ENCODE measurements around the gene ADM2. TPM values are rescaled to one million over a fixed set of nuclear protein-coding genes. Genes with fewer than 3 reads are reported as not detected.
A peak's percentile ranks its signal among the peaks of the same experiment; 100 is the strongest.

ADM2 gene
- total RNA-seq, 2 donors from 2014 or later, result 4.0 to 4.2 TPM

DNA sequence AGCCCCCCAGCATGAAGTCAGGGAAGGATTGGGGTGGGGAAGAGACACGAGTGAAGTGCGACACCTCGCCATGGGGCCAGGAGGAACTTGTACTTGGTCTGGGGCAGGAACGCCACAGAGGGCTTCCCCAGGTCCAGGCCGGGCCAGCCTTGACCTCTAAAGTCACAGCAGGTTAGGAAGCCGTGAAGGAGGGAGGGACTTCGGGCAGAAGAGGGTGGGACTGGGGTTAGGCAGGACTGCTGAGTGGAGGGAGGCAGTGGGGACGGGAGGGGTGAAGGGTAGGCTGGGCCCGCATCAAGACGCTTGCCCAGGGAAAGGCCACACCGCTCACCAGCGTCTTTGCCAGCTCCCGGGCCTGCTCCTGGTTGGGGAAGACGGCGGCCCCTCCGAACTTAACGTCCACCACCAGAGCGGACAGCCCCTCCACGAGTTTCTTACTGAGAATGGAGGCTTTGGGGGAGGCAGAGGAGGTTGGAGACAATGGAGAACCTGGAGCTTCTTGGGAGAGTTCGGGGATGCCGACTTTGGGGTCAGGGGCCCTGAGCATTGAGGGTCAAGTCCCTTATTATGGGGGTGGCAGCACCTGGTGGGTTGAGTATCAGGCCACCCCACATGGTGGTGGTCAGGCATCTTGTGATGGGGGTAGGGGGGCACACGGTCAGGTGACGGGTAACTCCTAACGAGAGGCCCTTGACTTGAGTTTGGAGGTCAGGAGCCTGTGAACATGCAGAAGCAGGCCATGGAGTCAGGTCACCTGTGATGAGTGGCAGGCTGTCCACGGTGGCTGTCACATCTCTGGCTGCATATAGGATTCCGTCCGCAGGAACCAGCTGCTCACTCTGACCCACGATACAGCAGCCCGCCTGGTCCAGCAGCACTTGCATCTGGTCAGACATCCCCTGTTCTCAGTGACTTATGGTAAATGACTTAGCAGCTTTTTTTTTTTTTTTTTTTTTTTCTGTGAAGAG lies 45.8 kb downstream of the ADM2 start:
- TF ChIP-seq CTCF (conservative IDR thresholded peaks at IDR 0.05), result no peak
- peak overlapping the region; percentile 70 for H3K4me3 Mint-ChIP-seq
- Histone ChIP-seq H3K4me1 (ENCODE audit: control insufficient read depth, insufficient read depth, low read length) (no peaks in the 10 kb centered on the region), H3K27me3 (ENCODE audit: control insufficient read depth, insufficient read depth, low read length, poor library complexity, severe bottlenecking) (peaks cover 42% of the 10 kb centered on the region), H3K9me3 (ENCODE audit: control insufficient read depth, low read length) (no peaks in the 10 kb centered on the region), H3K36me3 (ENCODE audit: control insufficient read depth, insufficient read depth, low read length) (peaks cover 10% of the 10 kb centered on the region), H3K4me3 (ENCODE audit: low read length) (peak overlapping the region; percentile 88), H3K9ac (ENCODE audit: extremely low read depth, low read length, poor library complexity, severe bottlenecking) (no peak overlapping the region), H3K27ac (ENCODE audit: low read depth, low read length) (no peak overlapping the region)
- no peak overlapping the region for H3K27ac Mint-ChIP-seq
- 53 to 59% methylated on average over 20 to 29 of the region's 29 CpGs for WGBS, 2 experiments (ENCODE audit: insufficient coverage in 1 of 2, insufficient read length in 1 of 2)
- peaks cover 5% of the 10 kb centered on the region for H3K36me3 Mint-ChIP-seq (ENCODE audit: low read depth)
- DNase-seq, result peak; percentile 90
- peaks cover 9% of the 10 kb centered on the region for H3K4me1 Mint-ChIP-seq
- H3K27me3 Mint-ChIP-seq (ENCODE audit: insufficient read depth), result peaks cover 42% of the 10 kb centered on the region
- no peaks in the 10 kb centered on the region for H3K9me3 Mint-ChIP-seq

GRCh38 chr22:50527921-50528681 lies 46.8 kb downstream of the ADM2 start:
- DNase-seq, result peak; percentile 43
- Histone ChIP-seq H3K4me1 (ENCODE audit: control insufficient read depth, insufficient read depth, low read length) (no peaks in the 10 kb centered on the region), H3K27me3 (ENCODE audit: control insufficient read depth, insufficient read depth, low read length, poor library complexity, severe bottlenecking) (peaks cover 52% of the 10 kb centered on the region), H3K4me3 (ENCODE audit: low read length) (no peak overlapping the region), H3K9ac (ENCODE audit: extremely low read depth, low read length, poor library complexity, severe bottlenecking) (no peak overlapping the region), H3K9me3 (ENCODE audit: control insufficient read depth, low read length) (no peaks in the 10 kb centered on the region), H3K36me3 (ENCODE audit: control insufficient read depth, insufficient read depth, low read length) (peaks cover 6% of the 10 kb centered on the region), H3K27ac (ENCODE audit: low read depth, low read length) (no peak overlapping the region)
- Mint-ChIP-seq H3K27me3 (ENCODE audit: insufficient read depth) (peaks cover 51% of the 10 kb centered on the region), H3K4me3 (no peak overlapping the region), H3K27ac (no peak overlapping the region), H3K9me3 (no peaks in the 10 kb centered on the region), H3K36me3 (ENCODE audit: low read depth) (peaks cover 3% of the 10 kb centered on the region), H3K4me1 (peaks cover 9% of the 10 kb centered on the region)
- TF ChIP-seq CTCF (conservative IDR thresholded peaks at IDR 0.05), result no peak
- WGBS, 2 experiments (ENCODE audit: insufficient coverage in 1 of 2, insufficient read length in 1 of 2), result 91 to 93% methylated on average over 12 to 18 of the region's 18 CpGs

DNA sequence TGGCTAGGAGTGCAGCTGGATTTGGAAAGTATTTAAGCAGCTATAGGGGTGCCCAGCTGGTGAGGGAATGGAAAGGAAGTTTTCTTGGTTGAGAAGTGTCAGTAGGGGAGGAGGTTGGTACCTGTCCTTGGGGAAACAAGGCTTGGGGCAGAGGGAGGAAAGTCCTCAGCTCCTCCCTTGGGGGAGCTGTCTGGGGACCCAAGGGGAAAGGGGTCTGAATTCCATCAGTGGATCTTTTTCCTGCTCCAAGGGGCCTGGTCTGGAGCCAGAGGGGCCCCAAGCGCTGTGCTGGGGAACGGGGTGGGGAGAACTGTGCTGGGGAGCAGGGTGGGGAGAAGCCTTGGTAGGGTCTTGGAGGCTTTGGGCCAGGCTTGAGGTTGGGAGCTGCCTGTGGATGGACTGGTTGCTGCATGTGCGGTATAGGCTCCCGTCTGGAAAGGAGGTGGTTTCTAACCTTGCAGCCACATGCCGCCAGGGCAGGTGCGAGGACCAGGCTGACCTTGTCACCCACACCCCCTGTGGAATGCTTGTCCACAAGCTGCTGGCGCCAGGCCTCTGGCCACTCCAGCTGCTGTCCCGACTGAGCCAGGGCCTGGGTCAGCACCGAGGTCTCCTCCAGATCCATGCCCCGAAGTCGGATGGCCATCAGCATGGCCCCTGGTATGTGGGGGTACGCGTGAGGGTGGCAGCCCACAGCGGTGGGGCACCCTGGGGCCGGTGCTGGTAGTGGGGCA lies 47.5 kb downstream of the ADM2 start:
- no peak overlapping the region for H3K4me3 ChIP-seq (ENCODE audit: low read length)
- H3K27me3 Mint-ChIP-seq (ENCODE audit: insufficient read depth), result peaks cover 59% of the 10 kb centered on the region
- no peak overlapping the region for H3K27ac Mint-ChIP-seq
- no peak overlapping the region for H3K4me3 Mint-ChIP-seq
- H3K36me3 Mint-ChIP-seq (ENCODE audit: low read depth), result no peaks in the 10 kb centered on the region
- H3K9ac ChIP-seq (ENCODE audit: extremely low read depth, low read length, poor library complexity, severe bottlenecking), result no peak overlapping the region
- TF ChIP-seq CTCF (conservative IDR thresholded peaks at IDR 0.05), result no peak
- 63 to 80% methylated on average over 9 to 15 of the region's 15 CpGs for WGBS, 2 experiments (ENCODE audit: insufficient coverage in 1 of 2, insufficient read length in 1 of 2)
- DNase-seq, result no peak
- H3K27ac ChIP-seq (ENCODE audit: low read depth, low read length), result no peak overlapping the region
- H3K27me3 ChIP-seq (ENCODE audit: control insufficient read depth, insufficient read depth, low read length, poor library complexity, severe bottlenecking), result peaks cover 57% of the 10 kb centered on the region
- H3K4me1 Mint-ChIP-seq, result peaks cover 9% of the 10 kb centered on the region
- H3K9me3 Mint-ChIP-seq, result no peaks in the 10 kb centered on the region
- H3K9me3 ChIP-seq (ENCODE audit: control insufficient read depth, low read length), result no peaks in the 10 kb centered on the region
- H3K4me1 ChIP-seq (ENCODE audit: control insufficient read depth, insufficient read depth, low read length), result no peaks in the 10 kb centered on the region
- no peaks in the 10 kb centered on the region for H3K36me3 ChIP-seq (ENCODE audit: control insufficient read depth, insufficient read depth, low read length)

Measured in endodermal cell (in vitro differentiated cells).